Measurements from ENCODE around the gene PFKFB2. TPM values are rescaled to one million over a fixed set of nuclear protein-coding genes. Genes with fewer than 3 reads are reported as not detected.
A peak's percentile ranks its signal among the peaks of the same experiment; 100 is the strongest.

Gene PFKFB2
- 3.4 TPM for polyA plus RNA-seq (2013, experiment 1 of 2; ENCODE audit: insufficient read length)
- polyA plus RNA-seq (2013, experiment 2 of 2; ENCODE audit: insufficient read length): 3.3 TPM

DNA sequence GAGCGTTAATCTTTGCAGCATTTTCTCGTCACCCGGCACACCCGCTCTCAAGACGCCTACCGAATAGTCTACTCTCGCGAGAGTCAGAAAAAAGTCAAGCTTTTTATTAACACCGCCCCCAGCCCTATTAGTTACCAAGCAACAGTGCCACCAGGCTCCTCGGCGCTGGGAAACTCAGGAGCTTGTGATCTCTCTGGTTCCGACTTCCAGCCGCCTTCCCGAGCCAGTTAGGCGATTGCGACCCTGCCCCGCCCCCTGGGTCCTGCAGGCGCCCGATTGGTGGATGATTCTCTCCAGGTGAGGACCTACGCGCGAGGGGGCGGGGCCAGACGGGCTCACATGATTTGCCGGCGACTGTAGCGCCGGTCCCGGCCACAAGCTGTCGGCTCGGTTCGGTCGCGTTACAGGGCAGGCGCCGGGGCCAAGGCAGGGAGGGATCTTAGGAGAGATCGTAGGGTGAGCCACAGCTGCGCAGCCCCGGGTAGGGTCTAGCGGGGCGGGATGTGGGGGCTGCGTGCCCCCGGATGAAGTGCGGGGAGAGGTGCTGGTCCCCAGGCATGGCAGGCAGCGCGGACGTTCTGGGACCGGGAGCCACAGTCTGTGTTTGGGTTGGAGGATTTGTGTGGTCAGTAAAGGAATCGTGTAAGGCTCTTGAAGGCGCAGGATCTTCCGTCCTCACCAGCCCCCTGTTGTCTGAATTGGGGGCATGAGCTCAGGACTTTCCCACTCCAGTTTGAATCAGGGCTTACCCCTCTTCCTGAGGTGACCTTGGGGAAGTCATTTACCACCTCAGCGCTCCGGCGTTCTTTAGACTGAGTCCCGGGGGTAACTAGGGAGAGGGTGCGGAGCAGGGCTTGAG, at the start of gene PFKFB2:
PFKFB2 (plus strand) TSS at position 365 of the 859 bp plus-strand sequence. CDS start 1,443 bp downstream, outside the sequence.
- DNase-seq: peak; percentile 93

DNA sequence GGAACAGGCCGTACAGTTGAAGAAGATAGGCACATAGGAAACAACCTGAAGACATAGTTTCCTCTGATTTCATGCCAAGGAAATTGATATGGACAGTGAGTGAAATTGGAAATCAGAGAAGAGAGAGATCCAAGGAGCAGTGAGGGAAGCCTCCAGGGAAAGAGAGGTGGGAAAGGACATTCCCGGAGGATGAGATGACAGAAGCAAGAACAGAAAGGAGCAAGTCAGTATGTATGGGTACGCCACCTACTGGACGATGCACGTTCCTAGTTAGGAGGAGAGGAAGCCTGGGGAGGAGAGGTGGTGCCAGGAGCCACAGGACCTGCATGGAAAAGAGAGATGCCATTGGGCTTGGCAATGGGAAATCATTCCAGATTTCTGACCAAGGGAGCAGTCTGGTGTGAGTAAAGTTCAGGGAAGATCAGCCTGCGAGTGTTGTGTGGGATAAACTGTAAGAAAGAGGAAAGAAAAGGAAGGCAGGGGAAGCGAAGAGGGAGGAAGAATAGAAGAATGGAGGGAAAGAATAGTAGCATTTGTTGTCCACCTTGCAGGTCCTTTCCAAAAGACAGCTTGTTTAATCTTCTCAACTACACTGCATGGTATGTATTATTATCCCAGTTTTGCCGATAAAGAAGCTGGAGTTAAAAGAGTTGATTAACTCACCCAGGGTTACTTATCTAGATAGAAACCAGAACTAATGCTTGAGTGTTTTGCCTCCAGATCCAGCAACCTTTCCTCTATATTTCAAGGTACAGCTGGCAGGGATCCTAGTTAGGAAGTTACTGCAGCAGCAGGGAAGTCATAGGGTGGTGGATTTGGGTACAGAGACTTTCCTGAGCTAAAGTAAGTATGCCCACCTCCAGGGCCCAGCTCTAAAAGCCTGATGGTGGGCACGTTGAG, 47.9 kb upstream of the PFKFB2 start:
- peak; percentile 78 for DNase-seq

DNA sequence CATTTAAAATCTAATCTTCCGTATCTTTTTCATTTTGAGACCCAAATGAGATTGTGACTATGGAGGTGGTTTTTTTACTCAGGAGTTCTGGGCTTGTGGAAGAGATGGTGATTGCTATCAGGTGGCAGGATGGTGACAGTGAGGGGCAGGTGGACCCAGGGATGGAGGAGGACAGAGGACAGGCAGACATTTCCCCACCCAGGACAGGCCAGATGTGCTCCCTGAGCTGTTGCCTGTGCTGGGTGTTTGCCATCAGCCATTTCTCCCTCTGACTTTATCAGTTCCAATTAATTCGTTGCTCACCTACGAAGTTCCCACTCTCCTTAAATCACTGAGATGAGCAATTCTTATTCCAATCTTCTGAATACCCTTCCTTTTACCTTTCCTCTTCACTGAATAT, 47.0 kb upstream of the PFKFB2 start:
- no peak for DNase-seq

- DNase-seq: no peak
These were observed 46.2 kb upstream of the PFKFB2 start for GRCh38 chr1:207006914-207007313.

DNA sequence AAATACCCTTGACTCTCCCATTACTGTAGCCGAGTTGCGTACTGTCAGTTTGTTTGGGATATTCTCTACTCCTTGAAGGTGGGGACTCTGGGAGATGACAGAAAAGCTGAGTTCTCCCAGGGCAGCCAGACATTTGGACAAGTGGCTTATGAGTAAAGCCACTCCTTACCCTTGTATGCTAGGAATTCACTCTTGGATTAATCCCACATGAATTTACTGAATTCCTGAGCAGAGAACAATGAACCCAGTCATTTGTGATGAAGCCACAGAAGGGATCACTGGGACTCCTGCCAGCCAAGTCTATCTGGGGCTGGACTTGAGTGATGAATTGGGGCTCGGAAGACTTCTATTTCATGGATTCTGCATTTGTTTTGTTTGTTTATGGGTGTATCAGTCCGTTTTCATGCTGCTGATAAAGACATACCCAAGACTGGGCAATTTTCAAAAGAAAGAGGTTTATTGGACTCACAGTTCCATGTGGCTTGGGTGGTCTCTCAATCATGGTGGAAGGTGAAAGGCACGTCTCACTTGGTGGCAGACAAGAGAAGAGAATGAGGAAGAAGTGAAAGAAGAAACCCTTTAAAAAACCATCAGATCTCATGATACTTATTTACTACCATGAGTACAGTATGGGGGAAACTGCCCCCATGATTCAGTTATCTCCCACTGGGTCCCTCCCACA, 45.6 kb upstream of the PFKFB2 start:
- DNase-seq: peak; percentile 97

GRCh38 chr1:207009182-207009850, 43.8 kb upstream of the PFKFB2 start:
- no peak for DNase-seq

- DNase-seq: no peak
These were observed 43.1 kb upstream of the PFKFB2 start for GRCh38 chr1:207009945-207010344.

- DNase-seq: no peak
These were observed 42.3 kb upstream of the PFKFB2 start for GRCh38 chr1:207010726-207011125.

DNA sequence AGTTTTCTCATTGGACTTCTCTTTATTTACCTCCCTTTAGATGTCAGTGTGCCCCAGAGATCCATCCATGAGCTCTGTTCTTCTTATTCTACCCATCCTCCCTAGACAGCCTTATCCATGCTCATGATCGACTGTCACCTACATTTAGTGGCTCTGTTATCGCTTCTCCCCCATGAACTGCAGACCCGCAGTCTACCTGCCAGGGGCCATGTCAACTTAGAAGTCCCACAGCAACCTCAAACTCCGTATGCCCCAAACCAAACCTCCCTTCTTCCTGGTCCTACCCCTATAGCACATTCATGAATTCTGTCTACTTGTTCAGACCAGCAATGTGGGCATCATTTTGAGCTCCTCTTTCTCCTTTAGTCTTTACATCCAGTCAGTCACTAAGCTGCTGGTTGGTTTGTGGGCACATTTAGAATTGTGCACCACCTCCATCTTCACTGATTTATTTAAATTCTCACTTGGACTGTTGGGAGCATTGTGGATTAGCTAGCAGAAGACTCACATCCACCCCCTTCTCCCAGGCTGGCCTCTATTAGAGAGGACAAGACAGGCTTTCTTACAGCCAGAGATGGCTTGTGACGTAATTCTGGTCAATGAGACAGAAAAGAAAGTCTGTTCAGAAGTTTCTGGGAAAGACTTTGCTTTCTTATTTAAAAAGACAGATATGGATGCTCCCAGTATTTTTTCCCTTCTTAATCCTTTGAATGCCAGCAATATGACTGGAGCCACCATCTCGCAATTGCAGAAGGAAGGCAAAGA, 39.6 kb upstream of the PFKFB2 start:
- no peak for DNase-seq

GRCh38 chr1:207014728-207015127, 38.3 kb upstream of the PFKFB2 start:
- DNase-seq: no peak

- no peak for DNase-seq
These were observed 37.3 kb upstream of the PFKFB2 start for GRCh38 chr1:207015791-207016190.

- DNase-seq: no peak
These were observed 35.2 kb upstream of the PFKFB2 start for GRCh38 chr1:207017615-207018559.

DNA sequence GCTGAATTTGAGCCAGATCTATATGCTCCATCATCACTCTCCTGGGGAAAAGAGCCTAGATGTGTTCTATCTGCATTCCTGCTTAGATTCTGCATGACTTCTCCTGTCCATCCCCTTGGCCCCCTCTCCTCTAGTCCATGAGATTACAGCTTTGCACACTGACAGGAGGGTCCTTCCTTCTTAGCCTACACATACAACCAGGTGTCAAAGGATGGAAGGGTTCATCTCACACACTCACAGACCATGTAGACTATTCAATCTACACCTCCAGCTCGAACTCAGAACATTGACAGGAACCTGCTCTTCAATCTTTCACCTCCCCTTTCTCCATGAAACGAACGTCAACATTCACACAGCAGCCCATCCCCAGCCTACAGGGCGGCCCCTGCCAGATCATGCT, 34.4 kb upstream of the PFKFB2 start:
- DNase-seq: no peak

DNA sequence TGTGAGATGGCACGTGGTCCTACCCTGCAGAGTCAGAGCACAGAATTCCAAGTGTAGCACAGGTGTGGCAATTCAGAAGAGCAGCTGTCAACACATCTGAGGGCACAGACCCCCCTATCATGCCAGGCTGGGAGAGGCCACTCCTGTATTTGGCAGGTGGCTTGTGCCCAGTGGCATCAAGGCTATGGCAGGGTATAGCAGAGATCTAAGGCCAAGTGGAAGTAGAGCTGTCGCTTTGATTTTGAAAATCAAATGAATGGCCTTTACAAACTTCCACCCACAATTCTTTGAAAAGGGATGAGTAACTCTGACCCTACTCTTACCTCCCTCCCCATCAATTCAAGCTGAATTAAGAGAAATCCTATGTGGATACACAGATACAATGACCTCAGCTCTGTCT, 33.9 kb upstream of the PFKFB2 start:
- no peak for DNase-seq

- DNase-seq: no peak
These were observed 33.4 kb upstream of the PFKFB2 start for GRCh38 chr1:207019661-207020060.

DNA sequence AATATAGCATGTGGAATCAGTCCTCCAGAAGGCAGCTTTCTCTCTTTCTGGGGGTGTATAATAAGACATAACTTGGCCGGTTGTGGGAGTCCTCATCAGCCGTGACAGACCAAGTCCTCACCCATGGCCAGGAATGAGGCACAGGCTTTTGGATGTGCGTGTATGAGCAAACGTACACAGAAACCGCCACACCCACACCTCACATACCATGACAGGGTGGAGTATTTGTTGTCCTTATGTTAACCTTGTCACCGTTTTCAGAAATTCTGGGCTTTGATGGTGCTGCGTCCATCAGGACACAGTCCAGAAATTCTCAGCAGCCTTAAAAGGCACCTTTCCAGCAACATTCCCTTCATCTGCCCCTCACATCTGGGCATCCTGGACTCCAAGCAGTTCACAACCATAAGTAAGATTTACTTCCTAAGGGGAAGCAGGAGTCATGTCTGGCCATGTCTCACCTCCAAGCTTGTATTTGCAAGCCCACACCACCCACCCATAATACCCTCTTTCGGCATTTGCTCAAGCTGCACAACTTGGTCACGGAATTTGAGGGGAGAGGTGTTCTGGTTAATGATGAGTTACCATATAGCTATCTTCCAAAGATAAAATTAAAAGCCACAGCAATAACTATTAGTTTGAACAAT, 32.9 kb upstream of the PFKFB2 start:
- DNase-seq: no peak

GRCh38 chr1:207020709-207021107, 32.4 kb upstream of the PFKFB2 start:
- no peak for DNase-seq

GRCh38 chr1:207021139-207021861, 31.8 kb upstream of the PFKFB2 start:
- peak; percentile 59 for DNase-seq

Measured in fibroblast of skin of abdomen (primary cell).